Activated naive CD4-positive, alpha-beta T cell treated with anti-CD3 and anti-CD28 coated beads for 36 hours (primary cell): ENCODE data around the gene KCTD19. TPM values are rescaled to one million over a fixed set of nuclear protein-coding genes. Genes with fewer than 3 reads are reported as not detected.

Source experiments
- CTCF ChIA-PET: fragments of 350-600 bp; sonication (Branson Sonifier 250); formaldehyde crosslinking; loops from one replicate; lab custom pipeline; 2021; ENCODE audit warnings: antibody characterized with exemption; lab: Charles Lee
- DNase-seq: peaks from one replicate; pipeline ENCODE4 v3.0.0-alpha.2; 2020
- H3K27ac Mint-ChIP-seq: one replicate; pipeline ENCODE4 v1.8.0; 2021; ENCODE audit warnings: mild to moderate bottlenecking, mixed read lengths
- H3K27me3 Mint-ChIP-seq: one replicate; pipeline ENCODE4 v1.8.0; 2021; ENCODE audit warnings: low read depth, mixed read lengths
- H3K36me3 Mint-ChIP-seq: one replicate; pipeline ENCODE4 v1.8.0; 2021; ENCODE audit warnings: low read depth, mixed read lengths
- H3K4me1 Mint-ChIP-seq: one replicate; pipeline ENCODE4 v1.8.0; 2021; ENCODE audit warnings: low read depth, mixed read lengths
- H3K4me3 Mint-ChIP-seq: one replicate; pipeline ENCODE4 v1.8.0; 2021; ENCODE audit warnings: mild to moderate bottlenecking, moderate library complexity, mixed read lengths
- H3K9me3 Mint-ChIP-seq: one replicate; pipeline ENCODE4 v1.8.0; 2021; ENCODE audit warnings: mixed read lengths
- intact Hi-C: fragments of 100-400 bp; cut with micrococcal nuclease; formaldehyde crosslinking; loops from one replicate; pipeline ENCODE4 v1.15.1; 2023
- total RNA-seq, 2 experiments: library from RNA; stranded (reverse); gene quantifications; one replicate each; pipeline ENCODE4 v1.2.3, GENCODE V29; 2021

KCTD19 gene
- total RNA-seq, 2 experiments from 2014 or later = 1.0 to 1.3 TPM

GRCh38 chr16:67312719-67313118, 13.8 kb downstream of the KCTD19 start:
- CTCF ChIA-PET = interaction anchor here (0.6 to 2.2 kb wide), 2 partner anchors 14 to 155 kb away, joined by 4 to 10 read pairs; partner anchors contain the start of genes KCTD19 and LRRC36
- Mint-ChIP-seq H3K4me1 (peaks cover 44% of the 10 kb centered on the region), H3K27ac (peak overlapping the region; percentile 96), H3K36me3 (no peaks in the 10 kb centered on the region), H3K27me3 (no peaks in the 10 kb centered on the region), H3K4me3 (no peak overlapping the region), H3K9me3 (no peaks in the 10 kb centered on the region)
- no peak for DNase-seq
- intact Hi-C loops = loop anchor here (1.0 to 5.0 kb wide), 6 partner anchors 52 to 1445 kb away; partner anchors contain the start of genes PSKH1 and TMEM208

- peak; percentile 98 for DNase-seq
- no peaks in the 10 kb centered on the region for H3K36me3 Mint-ChIP-seq
- intact Hi-C loops = loop anchor here (1.0 to 5.0 kb wide), 13 partner anchors 33 to 1445 kb away; partner anchors contain the start of genes ATP6V0D1, CTCF, FBXL8 and MATCAP1
- H3K4me1 Mint-ChIP-seq = peaks cover 44% of the 10 kb centered on the region
- no peaks in the 10 kb centered on the region for H3K27me3 Mint-ChIP-seq
- peak overlapping the region; percentile 13 for H3K4me3 Mint-ChIP-seq
- CTCF ChIA-PET = interaction anchor here (2.2 kb wide), 1 partner anchor 15 kb away, joined by 10 read pairs; the partner anchor contains the start of genes KCTD19 and LRRC36
- H3K27ac Mint-ChIP-seq = peak overlapping the region; percentile 96
- H3K9me3 Mint-ChIP-seq = no peaks in the 10 kb centered on the region
Observed at GRCh38 chr16:67311607-67312488, 14.7 kb downstream of the KCTD19 start.

- CTCF ChIA-PET = interaction anchor here (0.9 to 1.0 kb wide), 2 partner anchors 31 to 89 kb away, joined by 3 read pairs; no protein-coding TSS in a partner anchor
- H3K27me3 Mint-ChIP-seq = peaks cover 3% of the 10 kb centered on the region
- peak overlapping the region; percentile 96 for H3K27ac Mint-ChIP-seq
- H3K4me1 Mint-ChIP-seq = peaks cover 44% of the 10 kb centered on the region
- DNase-seq = no peak
- no peaks in the 10 kb centered on the region for H3K9me3 Mint-ChIP-seq
- intact Hi-C loops = loop anchor here (2.0 to 5.0 kb wide), 4 partner anchors 128 to 1447 kb away; partner anchors contain the start of genes MATCAP1 and PSKH1
- H3K36me3 Mint-ChIP-seq = no peaks in the 10 kb centered on the region
- no peak overlapping the region for H3K4me3 Mint-ChIP-seq
Observed at GRCh38 chr16:67310561-67310960, 16.0 kb downstream of the KCTD19 start.

- no peaks in the 10 kb centered on the region for H3K9me3 Mint-ChIP-seq
- H3K27ac Mint-ChIP-seq = no peak overlapping the region
- H3K4me1 Mint-ChIP-seq = peaks cover 18% of the 10 kb centered on the region
- H3K36me3 Mint-ChIP-seq = no peaks in the 10 kb centered on the region
- intact Hi-C loops = no loop called here
- H3K4me3 Mint-ChIP-seq = no peak overlapping the region
- H3K27me3 Mint-ChIP-seq = peaks cover 5% of the 10 kb centered on the region
- CTCF ChIA-PET = interaction anchor here (0.7 kb wide), 2 partner anchors 34 to 45 kb away, joined by 3 to 6 read pairs; no protein-coding TSS in a partner anchor
- no peak for DNase-seq
Observed at GRCh38 chr16:67305216-67306071, 21.1 kb downstream of the KCTD19 start.

- peaks cover 5% of the 10 kb centered on the region for H3K27me3 Mint-ChIP-seq
- CTCF ChIA-PET = interaction anchor here (0.7 kb wide), 2 partner anchors 113 to 1722 kb away, joined by 3 to 5 read pairs; no protein-coding TSS in a partner anchor
- H3K4me1 Mint-ChIP-seq = peaks cover 5% of the 10 kb centered on the region
- H3K27ac Mint-ChIP-seq = no peak overlapping the region
- no peak for DNase-seq
- H3K36me3 Mint-ChIP-seq = no peaks in the 10 kb centered on the region
- H3K9me3 Mint-ChIP-seq = no peaks in the 10 kb centered on the region
- H3K4me3 Mint-ChIP-seq = no peak overlapping the region
- intact Hi-C loops = no loop called here
Observed at GRCh38 chr16:67304020-67304419, 22.5 kb downstream of the KCTD19 start.

- H3K4me1 Mint-ChIP-seq = no peaks in the 10 kb centered on the region
- intact Hi-C loops = no loop called here
- no peak overlapping the region for H3K27ac Mint-ChIP-seq
- no peaks in the 10 kb centered on the region for H3K36me3 Mint-ChIP-seq
- no peak for DNase-seq
- CTCF ChIA-PET = interaction anchor here (1.2 kb wide), 1 partner anchor 25 kb away, joined by 3 read pairs; no protein-coding TSS in a partner anchor
- no peak overlapping the region for H3K4me3 Mint-ChIP-seq
- peaks cover 5% of the 10 kb centered on the region for H3K27me3 Mint-ChIP-seq
- H3K9me3 Mint-ChIP-seq = no peaks in the 10 kb centered on the region
Observed at GRCh38 chr16:67302970-67303369, 23.6 kb downstream of the KCTD19 start.

GRCh38 chr16:67302076-67302475, 24.5 kb downstream of the KCTD19 start:
- peaks cover 5% of the 10 kb centered on the region for H3K27me3 Mint-ChIP-seq
- CTCF ChIA-PET = interaction anchor here (1.2 kb wide), 1 partner anchor 24 kb away, joined by 3 read pairs; no protein-coding TSS in a partner anchor
- no peak for DNase-seq
- no peak overlapping the region for H3K4me3 Mint-ChIP-seq
- no peaks in the 10 kb centered on the region for H3K9me3 Mint-ChIP-seq
- H3K27ac Mint-ChIP-seq = no peak overlapping the region
- no peaks in the 10 kb centered on the region for H3K4me1 Mint-ChIP-seq
- no peaks in the 10 kb centered on the region for H3K36me3 Mint-ChIP-seq
- intact Hi-C loops = no loop called here

- H3K4me3 Mint-ChIP-seq = no peak overlapping the region
- CTCF ChIA-PET = no interaction called here
- no peaks in the 10 kb centered on the region for H3K36me3 Mint-ChIP-seq
- H3K9me3 Mint-ChIP-seq = no peaks in the 10 kb centered on the region
- DNase-seq = no peak
- peaks cover 5% of the 10 kb centered on the region for H3K27me3 Mint-ChIP-seq
- no peaks in the 10 kb centered on the region for H3K4me1 Mint-ChIP-seq
- intact Hi-C loops = no loop called here
- H3K27ac Mint-ChIP-seq = no peak overlapping the region
Observed at GRCh38 chr16:67301080-67301782, 25.3 kb downstream of the KCTD19 start.

- DNase-seq = no peak
- Mint-ChIP-seq H3K27ac (no peak overlapping the region), H3K4me3 (no peak overlapping the region), H3K9me3 (no peaks in the 10 kb centered on the region), H3K36me3 (no peaks in the 10 kb centered on the region), H3K4me1 (no peaks in the 10 kb centered on the region), H3K27me3 (peaks cover 2% of the 10 kb centered on the region)
- CTCF ChIA-PET = interaction anchor here (0.7 kb wide), 1 partner anchor 129 kb away, joined by 3 read pairs; no protein-coding TSS in a partner anchor
- intact Hi-C loops = no loop called here
Observed at GRCh38 chr16:67299269-67299668, 27.3 kb downstream of the KCTD19 start.

GRCh38 chr16:67298277-67298676, 28.3 kb downstream of the KCTD19 start:
- Mint-ChIP-seq H3K4me3 (no peak overlapping the region), H3K36me3 (no peaks in the 10 kb centered on the region), H3K9me3 (no peaks in the 10 kb centered on the region), H3K4me1 (no peaks in the 10 kb centered on the region), H3K27ac (no peak overlapping the region), H3K27me3 (peaks cover 2% of the 10 kb centered on the region)
- CTCF ChIA-PET = interaction anchor here (0.6 kb wide), 1 partner anchor 71 kb away, joined by 3 read pairs; no protein-coding TSS in a partner anchor
- intact Hi-C loops = no loop called here
- no peak for DNase-seq

GRCh38 chr16:67296420-67296819, 30.1 kb downstream of the KCTD19 start:
- no peak for DNase-seq
- Mint-ChIP-seq H3K4me3 (no peak overlapping the region), H3K27me3 (no peaks in the 10 kb centered on the region), H3K36me3 (no peaks in the 10 kb centered on the region), H3K9me3 (no peaks in the 10 kb centered on the region), H3K27ac (no peak overlapping the region), H3K4me1 (no peaks in the 10 kb centered on the region)
- intact Hi-C loops = no loop called here
- CTCF ChIA-PET = interaction anchor here (0.8 to 2.0 kb wide), 6 partner anchors 12 to 151 kb away, joined by 3 to 9 read pairs (median 3); no protein-coding TSS in a partner anchor
